SIG-M5 treated with dmso at 0.1 percent for 504 hours (cell line): Measurements from ENCODE around the gene PMEPA1.

ENCODE experiments used
- DNase-seq: peaks from one replicate; lab custom pipeline; 2025; ENCODE audit not compliant: unreplicated experiment; lab: John Stamatoyannopoulos, UW

PMEPA1 gene

GRCh38 chr20:57678340-57678739 is 31.5 kb downstream of the PMEPA1 start:
- DNase-seq = no peak

- DNase-seq = no peak
These were observed 32.2 kb downstream of the PMEPA1 start for GRCh38 chr20:57677584-57677982.

DNA sequence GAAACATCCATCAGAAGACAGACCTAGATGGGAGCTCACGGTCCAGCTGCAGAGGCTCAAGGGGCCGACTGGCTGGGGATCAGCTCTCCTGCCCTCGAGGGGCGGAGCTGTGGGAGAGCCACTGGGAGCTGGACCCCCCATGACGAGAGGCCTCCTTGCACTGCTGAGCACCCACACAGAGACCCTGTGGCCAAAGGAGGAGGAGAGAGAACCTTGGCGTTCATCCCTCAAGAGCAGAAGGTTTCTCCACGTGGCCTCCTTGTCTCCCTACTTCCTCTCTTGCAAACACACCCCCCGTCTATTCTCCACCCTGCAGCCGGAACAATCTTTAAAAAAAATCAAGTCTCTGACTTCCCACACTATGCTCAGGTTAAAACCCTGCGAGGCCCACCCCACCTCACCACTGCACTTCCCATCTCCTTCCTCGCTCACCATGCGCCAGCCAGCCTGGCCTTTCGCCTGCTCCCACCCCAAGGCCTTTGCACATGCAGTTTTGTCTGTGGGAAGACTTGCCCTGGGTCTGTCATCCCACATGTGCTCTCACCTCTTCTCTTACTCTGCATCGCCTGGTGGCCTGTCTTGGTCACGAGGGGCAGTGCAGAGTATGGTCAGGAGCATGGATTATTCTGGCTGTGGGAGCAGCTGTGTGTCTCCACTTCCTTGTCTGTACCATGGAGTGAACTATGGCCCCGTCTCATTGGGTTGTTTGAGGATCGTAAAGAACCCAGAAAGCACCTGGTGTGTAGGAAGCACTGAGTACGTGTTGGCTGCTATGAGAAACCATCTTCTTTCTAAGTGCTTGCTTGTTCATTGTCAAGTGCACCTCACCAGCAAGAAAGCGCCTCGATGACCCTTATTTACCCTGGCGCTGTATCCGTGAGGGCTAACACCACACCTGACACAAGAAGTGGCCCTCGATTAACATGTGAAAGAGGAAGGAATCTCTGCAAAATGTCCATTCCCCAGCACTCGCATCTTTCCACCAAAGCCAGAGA is 32.9 kb downstream of the PMEPA1 start:
- no peak for DNase-seq

DNA sequence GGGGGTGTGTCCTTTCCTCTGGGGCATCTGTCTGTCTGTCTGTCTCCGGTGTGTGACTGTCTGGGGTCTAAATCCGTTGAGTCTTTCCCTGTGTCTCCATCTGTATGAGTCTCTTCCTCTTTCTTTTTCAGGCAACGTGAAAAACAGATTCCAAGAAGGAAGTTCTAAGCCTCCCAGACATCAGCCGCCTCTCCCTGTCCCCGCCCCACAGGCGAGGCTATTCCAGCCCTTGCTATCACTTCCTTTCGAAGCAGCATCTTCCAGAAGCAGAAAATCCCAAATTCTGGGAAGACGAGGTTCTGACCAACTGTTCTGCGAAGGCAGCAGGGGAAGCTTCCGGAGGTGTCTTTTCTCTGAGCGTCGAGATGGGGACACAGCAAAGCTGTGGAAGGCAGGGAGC is 34.0 kb downstream of the PMEPA1 start:
- DNase-seq = no peak

- no peak for DNase-seq
These were observed 36.8 kb downstream of the PMEPA1 start for GRCh38 chr20:57672953-57673575.

DNA sequence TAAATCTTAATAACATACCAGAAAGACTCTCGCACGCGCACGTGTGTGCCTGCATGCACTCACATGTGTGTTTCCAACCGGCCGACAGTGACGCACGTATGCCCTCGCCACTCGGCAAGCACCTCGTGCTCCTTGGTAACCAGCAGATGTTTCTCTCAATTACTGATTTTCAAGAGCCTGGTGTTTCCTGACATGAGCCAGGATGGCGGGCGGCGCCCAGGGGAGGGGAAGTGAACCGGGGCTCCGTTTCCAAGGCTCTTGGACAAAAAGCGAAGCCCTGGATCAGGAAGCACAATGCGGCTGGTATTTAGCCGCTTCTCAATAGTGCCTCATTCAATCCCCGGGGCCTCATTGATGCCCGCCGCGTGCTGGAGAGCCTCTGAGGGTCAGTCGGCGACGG is 37.7 kb downstream of the PMEPA1 start:
- no peak for DNase-seq

- peak; percentile 48 for DNase-seq
These were observed 38.2 kb downstream of the PMEPA1 start for GRCh38 chr20:57671662-57672061.

- DNase-seq = no peak
These were observed 38.8 kb downstream of the PMEPA1 start for GRCh38 chr20:57671072-57671391.

DNA sequence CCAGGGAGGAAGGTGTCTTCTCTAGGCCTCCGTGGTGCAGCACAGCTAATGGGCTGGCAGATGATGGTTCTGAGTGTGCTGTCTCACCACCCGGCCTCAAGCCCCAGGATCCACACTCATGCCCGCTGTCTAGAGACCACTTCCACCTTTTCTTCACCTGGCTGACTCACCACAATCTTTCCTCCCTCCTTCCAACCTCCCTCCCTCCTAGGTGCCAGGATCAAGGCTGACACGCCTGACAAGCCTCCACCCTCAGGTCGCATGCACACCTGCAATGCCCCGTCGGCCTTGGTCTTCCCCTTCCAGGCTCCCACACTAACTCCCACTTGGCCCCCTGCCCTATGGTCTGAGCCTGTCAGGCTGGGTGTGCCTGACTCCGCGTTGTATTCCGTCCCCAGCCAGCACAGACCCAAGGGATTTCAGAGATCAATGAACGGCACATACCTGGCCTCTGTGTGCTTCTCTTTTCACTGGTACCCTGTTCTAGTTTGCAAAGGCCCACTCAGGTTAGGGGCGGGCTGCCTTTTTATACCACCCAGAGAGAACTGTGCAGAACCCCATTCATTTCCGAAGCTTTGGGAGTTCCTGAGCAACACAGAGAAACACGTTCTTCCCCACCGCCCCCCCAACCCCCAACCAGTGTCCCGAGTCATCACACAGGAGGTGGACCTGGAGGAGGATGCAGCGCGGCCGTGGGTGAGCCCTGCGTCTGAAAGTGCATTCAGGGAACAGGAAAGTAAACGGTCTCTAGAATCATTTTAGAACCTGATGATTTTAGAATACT is 39.3 kb downstream of the PMEPA1 start:
- DNase-seq = no peak

DNA sequence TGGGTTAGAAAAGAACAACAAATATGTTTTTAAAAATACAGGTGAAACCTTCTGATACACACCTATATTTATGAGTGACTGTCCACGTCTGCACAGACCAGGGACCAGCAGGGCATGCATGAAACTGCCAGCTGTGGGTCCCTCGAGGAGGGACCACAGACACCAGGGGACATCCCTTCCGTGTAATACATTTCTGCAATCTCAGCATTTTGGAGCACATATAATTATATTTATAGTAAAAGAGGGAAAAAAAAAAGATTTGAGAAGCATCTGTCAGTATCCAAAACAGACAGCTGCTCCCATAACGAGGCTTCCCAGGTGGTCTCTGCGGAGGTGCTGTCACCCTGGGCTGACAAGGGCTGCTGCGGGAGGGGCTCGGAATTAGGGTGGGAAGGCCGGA is 40.2 kb downstream of the PMEPA1 start:
- DNase-seq = no peak

GRCh38 chr20:57667924-57668782 is 41.7 kb downstream of the PMEPA1 start:
- no peak for DNase-seq

DNA sequence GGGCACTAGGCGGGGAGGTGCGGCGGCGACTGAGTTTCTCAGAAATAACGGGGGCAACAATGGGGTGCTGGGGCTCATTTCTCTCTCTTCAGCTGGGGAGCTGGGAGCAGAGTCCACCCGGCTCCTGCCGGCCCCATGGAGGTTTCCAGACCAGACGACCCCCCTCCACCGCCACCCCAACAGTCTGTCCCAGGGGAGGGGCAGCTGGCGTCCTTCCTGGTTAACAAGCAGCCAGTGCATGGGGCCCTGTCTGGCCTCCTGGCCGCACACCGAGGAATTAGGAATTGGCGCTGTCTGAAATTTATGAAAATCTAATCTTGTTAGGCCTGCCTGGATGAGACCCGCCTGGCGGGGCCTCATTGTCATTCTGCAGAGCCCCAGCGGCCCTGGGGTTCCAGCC is 42.4 kb downstream of the PMEPA1 start:
- no peak for DNase-seq

- no peak for DNase-seq
These were observed 43.0 kb downstream of the PMEPA1 start for GRCh38 chr20:57666834-57667157.

GRCh38 chr20:57666106-57666833 is 43.5 kb downstream of the PMEPA1 start:
- no peak for DNase-seq

- no peak for DNase-seq
These were observed 44.2 kb downstream of the PMEPA1 start for GRCh38 chr20:57665589-57665971.

DNA sequence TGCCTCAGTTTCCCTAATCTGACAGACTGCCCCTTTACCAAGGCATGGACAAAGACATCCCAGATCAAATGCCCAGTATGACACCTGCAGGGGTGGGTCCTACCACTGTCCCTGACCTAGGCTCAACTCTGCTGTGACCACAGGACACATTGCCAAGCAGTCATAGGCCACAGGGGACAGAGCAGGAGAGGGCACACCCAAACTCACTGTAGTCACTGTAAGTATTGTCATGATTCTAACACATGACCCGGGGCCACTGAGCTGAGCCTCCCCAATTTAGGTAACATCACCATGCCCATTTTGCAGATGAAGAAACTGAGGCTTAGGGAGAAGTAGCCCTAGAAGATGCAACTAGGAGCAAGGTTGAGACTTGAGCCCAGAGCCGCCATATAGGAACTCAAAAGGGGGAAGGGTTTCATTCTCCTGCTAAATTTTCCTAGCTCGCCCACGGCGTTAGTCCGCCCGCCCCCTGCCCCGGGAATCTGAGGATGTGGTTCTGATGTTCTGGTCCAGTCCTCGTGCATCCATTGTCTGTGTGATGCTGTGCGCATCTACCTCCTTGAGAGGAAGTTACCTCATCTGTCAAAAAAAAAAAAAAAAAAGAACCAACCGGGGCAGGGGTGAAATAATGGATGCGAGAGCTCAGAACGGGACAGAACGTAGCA is 44.8 kb downstream of the PMEPA1 start:
- DNase-seq = no peak

DNA sequence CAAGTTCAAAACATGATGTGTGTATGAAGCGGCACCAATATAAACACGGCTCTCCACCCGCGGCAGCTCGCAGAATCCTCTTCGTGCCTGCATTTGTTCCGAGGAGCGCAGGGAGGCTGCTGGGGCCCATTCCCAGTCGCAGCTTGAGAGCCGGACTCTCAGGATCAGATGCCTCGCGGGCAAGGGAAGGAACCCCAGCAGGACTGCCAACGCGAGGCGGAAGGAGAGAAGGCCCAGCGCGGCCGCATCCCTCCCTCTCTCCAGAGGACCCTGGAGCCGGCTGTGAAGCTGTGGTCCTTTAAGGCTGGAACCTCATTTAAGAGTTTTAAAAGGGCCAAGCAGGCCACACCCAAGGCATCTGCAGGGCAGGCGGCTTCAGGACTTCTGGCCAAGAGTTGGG is 45.3 kb downstream of the PMEPA1 start:
- no peak for DNase-seq

DNA sequence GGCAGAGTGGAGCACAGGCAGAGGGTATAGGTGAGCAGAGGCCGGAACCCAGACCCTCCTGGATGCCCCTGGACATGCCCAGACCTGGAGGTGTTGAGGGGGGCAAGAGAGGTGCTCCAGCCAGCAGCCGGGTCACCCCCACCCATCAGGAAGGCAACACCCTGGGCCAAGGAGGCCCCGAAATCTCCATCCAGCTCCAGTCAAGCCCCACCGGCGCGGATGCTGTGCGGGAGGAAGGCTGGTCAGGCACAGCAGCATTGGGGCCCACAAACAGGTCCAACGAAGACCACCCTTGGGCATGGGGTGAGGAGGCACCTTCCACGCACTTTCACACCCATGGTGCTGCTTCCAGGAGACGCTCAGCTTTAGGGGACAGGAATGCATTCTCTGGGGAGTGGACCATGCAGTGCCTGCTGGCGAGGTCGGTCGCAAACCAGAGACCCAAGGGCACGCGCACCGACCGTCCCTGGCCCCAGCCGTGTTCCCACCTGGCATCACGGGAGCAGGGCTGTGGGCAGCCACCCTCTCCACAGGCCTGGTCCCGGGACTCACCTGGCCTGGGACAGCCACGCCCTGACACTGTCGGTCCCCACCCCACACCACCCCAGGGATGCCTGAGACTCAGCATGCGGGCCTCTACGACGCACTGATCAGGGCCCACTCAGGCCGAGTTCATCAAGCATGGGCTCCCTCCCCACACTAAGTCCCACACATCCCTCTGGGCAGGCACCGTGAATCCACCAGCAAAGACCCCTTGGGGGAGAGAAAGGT is 45.9 kb downstream of the PMEPA1 start:
- DNase-seq = no peak

- DNase-seq = no peak
These were observed 46.6 kb downstream of the PMEPA1 start for GRCh38 chr20:57663241-57663640.
